RKO (cell line): ENCODE measurements around the gene NDUFA11.
A peak's percentile ranks its signal among the peaks of the same experiment; 100 is the strongest.

Experiments used
- DNase-seq: peaks from one replicate; pipeline ENCODE4 v3.0.0-alpha.2; 2016; ENCODE audit warnings: low spot score

Gene NDUFA11

DNA sequence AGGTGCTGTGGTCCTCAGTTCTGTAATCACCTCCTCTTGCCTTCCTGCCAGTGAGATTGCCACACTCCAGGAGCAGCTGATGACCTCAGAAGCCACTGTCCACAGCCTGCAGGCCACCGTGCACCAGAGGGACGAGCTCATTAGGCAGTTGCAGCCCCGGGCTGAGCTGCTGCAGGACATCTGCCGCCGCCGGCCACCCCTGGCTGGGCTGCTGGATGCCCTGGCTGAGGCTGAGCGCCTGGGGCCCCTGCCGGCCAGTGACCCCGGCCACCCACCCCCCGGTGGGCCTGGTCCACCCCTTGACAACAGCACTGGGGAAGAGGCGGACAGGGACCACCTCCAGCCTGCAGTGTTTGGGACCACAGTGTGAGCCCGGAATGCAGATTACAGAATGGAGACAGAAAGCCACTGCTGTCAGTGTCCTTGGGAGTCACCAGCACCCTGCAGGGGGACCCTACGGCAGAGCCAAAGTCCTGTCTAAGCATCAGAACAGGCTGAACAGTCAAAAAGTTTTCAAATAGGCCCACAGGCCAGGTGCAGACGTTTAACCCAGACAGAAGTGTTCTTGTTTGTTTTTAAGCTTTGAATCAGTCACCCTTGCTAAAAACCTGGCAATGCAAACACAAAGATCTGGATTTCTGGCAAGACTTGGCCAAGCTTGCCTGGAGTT lies 5.3 kb upstream of the NDUFA11 start:
- no peak for DNase-seq

DNA sequence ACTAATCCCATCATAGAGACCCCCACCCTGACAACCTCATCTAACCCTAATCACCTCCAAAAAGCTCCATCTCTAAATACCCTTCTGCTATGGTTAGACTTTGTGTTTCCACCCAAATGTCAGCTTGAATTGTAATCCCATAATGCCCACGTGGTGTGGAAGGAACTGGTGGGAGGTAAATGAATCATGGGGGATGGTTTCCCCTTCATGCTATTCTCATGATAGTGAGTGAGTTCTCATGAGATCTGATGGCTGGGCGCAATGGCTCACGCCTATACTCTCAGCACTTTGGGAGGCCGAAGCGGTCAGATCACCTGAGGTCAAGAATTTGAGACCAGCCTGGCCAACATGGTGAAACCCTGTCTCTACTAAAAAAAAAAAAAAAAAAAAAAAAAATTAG lies 3.7 kb upstream of the NDUFA11 start:
- DNase-seq: no peak

GRCh38 chr19:5905114-5905778 lies 1.7 kb upstream of the NDUFA11 start:
- DNase-seq: no peak

GRCh38 chr19:5904352-5905113 lies 943 bp upstream of the NDUFA11 start, which contains the start of gene VMAC:
Gene VMAC, plus strand, starts transcription at chr19:5904872. Its CDS starts 19 bp downstream, at chr19:5904891.
- peak; percentile 100 for DNase-seq

DNA sequence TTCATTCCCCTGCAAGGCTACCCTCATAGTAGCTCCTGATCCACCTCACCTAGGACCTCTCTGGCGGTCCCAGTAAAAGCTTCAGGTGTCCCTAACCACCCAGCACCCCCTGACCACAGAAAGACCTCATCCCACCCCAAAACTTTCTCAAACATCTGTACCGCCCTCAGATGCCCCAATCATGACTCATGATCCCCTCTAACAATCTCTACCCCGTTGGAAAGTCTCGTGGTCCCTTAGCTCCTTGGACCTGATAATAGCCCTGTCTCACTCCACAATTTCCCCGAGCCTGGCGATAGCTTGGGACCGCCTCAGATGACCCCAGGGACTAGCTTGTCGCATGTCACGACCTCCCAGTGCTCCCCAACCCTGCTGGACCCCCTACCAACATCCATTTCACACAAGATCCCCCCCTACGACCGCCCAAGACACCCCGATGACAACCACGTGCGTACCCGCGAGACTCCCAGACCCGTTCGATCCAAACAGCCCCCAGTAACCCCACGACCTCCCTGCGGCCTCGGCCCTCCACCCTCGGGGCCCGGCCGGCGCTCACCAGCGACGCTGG lies 450 bp downstream of the NDUFA11 start:
- DNase-seq: peak; percentile 66

DNA sequence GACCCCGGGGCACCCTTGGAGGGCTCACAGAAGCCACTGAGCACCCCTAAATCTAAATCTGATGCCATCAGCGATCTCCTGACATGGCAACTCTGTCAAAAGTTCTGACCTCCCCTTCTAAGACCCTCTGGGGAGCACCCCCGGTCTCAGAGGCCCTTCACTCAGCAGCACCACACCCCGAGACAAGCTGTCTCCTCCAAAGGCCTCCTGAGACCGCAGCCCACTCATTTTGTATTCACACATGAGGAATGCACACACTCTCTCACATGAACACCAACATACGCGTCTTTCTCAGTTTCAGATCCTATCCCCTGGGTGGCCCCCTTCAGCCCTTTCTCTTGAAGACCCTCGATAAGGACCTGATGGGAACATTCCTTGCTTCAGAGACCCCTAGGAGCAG lies 2.6 kb downstream of the NDUFA11 start:
- no peak for DNase-seq

DNA sequence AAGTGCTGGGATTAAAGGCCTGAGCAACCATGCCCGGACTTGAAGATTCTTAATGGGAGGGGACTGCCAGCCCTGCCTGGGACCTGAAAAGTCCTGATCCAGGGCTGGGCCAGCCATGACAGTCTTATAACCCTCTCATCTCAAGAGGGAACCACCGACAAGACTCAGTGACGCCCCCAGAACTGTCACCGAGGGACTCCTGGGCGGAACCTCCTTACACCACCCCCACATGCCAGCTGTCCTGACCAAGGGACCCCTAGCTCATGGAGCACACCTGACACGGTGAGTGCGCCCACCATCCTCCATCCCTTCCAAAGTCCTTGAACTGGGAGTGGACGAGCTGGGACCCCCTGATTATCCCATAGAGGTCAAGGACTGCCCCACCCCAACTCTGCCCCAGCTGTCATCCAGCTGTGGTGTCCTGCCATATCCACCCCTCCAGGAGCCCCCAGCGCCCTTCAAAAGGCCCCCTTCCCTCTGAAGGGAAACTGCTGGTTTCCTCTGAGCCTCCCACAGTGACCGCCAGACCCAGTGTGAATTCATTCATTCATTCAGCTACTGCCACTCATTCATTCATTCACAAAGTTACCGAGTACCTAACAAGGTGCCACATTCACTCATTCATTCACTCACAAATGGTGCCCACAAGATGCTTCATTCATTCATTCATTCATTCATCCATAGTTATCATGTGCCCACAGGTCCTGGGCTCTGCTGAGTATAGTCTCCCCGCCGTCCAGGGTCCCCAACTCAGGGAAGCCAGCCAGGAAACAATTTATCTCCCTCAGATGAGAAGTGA lies 3.7 kb downstream of the NDUFA11 start:
- DNase-seq: no peak

DNA sequence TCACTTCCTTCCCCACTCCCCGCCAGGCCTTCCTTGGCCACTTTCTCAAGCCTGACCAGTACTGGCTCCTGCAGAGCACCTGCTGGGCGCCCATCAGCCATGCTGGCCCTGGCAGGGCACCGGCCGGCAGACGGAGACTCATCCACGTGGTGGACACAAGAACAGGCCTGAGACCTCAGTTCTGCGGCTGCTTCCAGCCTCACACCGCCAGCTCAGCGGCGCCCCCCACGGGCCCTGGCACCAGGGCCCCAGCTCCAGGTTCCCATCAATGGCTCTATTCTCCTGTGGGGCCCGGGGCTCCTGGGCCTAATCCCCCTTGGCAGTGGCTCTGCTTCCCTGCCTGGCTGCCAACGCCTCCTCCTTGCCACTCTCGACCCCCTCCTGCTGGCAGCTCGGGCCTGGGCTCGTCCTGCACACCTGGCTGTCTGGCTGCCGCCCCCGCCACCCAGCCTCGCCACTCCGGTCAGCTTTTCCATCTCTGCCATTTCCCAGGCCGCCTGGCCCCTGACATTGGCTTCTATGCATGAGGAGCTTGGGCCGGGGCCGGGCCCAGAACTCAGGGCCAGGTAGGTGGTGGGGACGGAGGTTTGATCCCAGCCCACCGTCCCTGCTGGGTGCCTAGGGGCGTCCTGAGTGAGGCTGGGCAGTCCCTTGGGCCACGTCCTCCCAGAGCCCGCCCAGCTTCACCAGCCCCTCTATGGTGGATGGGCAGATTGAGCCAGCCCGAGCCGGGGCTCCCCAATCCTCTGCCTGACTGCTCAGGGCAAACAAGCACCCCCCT lies 6.2 kb downstream of the NDUFA11 start:
- no peak for DNase-seq

GRCh38 chr19:5896365-5897076 lies 7.1 kb downstream of the NDUFA11 start:
- DNase-seq: no peak

- DNase-seq: no peak
These were observed 7.7 kb downstream of the NDUFA11 start for GRCh38 chr19:5895890-5896289.

DNA sequence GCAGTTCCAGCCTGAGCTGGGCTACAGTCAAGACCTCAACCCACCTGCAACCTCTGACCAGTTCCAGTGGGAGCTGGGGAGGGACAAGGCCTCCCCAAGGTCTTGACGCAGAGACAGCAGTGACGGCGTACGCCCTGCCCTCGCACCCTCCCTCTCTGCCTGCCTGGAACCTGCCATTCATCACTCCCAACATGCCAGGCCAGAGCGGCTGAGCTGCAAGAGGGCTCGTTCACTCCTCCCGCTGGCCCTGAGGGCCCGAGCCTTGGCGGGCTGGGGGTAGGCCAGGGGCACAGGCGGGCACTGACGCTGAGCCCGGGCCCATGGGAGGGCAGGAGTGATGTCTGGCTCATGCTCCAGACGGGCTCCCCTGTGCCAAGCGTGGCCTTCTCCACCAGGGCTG lies 8.2 kb downstream of the NDUFA11 start:
- DNase-seq: no peak

DNA sequence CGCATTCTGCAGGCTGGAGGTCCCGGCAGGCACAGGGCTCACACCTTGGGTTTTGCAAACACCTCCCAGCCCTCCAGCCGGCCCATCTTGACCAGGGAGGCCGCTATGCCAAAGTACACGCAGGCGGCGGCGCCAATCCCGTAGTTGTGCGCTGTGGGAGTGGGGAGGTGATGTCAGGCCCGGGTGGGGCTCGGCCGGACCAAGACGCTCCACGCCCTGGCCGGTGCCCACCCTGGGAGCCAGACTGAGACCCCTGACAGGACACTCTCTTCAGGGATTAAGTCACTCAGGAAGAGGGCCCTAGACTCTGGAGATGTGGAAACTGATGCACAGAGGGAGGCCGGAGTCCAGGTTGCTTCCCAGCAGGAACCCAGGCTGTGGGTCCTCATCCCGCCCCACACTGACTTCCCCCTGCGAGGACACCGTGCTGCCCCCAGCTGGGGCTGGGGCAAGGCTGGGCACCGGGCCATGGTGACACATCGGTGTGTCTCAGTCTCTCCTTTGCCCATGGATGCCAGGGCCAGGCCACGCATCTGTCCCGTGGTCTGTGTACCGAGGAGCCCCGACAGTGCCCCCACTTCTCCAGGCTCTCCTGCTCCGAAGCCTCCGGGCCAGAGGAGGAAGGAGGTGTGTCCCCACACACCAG lies 8.8 kb downstream of the NDUFA11 start:
- no peak for DNase-seq

- DNase-seq: no peak
These were observed 9.5 kb downstream of the NDUFA11 start for GRCh38 chr19:5893907-5894703.

DNA sequence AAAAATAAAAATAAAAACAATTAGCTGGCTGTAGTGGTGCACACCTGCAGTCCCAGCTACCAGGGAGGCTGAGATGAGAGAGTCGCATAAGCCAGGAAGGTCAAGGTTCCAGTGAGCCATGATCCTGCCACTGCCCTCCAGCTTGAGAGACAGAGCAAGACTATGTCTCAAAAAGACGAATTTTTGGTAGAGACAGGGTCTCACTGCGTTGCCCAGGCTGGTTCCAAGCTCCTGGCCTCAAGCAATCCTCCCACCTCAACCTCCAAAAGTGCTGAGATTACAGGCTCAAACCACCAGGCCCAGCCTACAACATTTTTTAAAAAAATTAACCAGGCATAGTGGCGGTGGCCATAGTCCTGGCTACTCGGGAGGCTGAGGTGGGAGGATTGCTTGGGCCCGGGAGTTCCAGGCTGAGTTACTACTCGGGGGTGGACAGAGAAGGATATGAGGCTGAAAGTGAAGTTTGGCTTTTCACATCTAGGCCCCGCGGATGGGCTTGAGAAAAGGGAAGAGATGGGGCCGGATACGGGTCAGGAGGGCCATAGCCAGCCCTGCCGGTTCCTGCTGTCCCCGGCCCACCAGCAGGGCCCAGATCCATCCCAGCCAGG lies 10.2 kb downstream of the NDUFA11 start:
- no peak for DNase-seq

GRCh38 chr19:5892772-5893275 lies 10.8 kb downstream of the NDUFA11 start:
- no peak for DNase-seq

- DNase-seq: no peak
These were observed 11.4 kb downstream of the NDUFA11 start for GRCh38 chr19:5891938-5892771.

- DNase-seq: no peak
These were observed 12.0 kb downstream of the NDUFA11 start for GRCh38 chr19:5891572-5891937.

DNA sequence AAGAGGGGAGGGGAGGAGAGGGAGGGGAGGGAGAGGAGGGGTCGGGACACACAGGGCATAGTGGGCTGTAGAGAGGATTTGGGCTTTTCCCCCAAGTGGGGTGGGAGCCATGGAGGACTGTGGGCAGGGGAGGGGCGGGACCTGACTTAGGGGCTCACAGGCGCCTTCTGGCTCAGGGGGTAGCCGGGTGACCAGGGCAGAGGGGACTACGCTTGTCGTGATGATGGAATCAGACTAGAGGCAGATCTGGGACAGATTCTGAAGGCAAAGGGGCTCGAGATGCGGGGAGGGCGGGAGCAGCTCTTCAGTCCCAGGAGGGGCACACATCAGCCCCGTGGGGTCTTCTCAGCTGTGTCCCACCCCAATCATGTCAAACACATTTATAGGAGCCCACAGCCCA lies 13.5 kb downstream of the NDUFA11 start:
- no peak for DNase-seq
